Activated gamma-delta T cell (primary cell): ENCODE measurements around the gene RERE.

ENCODE experiments used
- DNase-seq: peaks from one replicate; lab custom pipeline; 2025; lab: John Stamatoyannopoulos, UW

Gene RERE

DNA sequence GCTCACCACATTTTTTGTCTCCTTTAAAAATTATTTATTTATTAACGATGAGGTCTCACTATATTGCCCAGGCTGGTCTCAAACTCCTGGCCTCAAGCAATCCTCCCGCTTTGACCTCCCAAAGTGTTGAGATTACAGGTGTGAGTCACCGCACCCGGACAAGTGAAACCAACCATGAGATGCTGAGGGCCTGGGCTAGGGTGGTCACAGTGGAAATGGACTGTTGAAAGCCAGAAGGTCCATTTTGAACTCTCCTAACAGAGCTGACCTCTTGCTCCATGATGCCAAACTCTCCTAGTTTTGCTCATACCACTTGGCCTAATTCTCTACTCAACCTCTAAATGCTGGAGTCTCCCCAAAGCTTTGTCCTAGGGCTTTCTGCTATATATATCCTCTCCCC is 390.4 kb downstream of the RERE start:
- no peak for DNase-seq

DNA sequence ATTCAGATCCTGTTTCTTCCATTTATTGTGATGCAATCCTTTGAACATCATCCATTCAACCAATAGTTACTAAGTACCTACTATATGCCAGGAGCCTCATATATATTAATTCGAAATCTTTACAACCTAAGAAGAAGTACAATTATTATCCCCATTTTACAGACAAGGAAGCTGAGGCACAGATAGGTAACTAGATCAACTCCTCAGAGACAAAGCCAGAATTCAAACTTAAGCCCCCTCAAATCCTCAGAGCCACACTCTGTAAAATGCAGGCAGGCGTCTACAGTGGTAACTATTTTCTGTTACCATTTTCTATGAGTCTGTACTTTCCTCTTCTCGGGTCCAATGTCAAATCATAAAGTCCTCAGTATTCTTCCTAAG is 391.7 kb downstream of the RERE start:
- no peak for DNase-seq

DNA sequence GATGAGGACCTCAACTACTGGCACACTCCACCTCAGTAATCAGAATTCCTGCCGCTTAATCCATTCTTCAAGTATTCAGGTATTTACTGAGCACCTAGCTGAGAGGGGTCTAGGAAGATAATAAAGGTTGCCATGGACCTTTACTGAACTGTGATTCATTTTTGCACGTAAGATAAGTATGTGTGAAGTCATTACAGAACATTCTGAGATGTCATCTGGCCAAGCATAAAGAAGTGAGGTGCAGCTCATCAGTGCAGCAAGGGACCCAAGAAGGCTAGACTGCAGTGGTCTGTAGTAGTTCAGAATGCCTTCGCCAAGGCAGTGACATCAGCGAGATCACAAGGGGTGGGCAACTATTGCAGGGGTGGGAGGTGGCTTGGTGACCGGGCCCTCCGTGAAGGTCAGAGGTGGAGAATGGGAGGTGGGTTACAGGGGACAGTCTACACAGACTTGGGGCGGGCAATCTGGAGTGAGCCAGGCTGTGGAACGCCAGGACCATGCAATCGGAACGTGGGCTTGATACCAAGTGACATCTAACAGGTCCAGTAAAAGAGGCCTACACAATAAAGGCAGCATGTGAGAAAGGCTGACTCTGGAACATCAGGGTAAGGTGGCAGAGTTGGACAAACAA is 392.2 kb downstream of the RERE start:
- no peak for DNase-seq

DNA sequence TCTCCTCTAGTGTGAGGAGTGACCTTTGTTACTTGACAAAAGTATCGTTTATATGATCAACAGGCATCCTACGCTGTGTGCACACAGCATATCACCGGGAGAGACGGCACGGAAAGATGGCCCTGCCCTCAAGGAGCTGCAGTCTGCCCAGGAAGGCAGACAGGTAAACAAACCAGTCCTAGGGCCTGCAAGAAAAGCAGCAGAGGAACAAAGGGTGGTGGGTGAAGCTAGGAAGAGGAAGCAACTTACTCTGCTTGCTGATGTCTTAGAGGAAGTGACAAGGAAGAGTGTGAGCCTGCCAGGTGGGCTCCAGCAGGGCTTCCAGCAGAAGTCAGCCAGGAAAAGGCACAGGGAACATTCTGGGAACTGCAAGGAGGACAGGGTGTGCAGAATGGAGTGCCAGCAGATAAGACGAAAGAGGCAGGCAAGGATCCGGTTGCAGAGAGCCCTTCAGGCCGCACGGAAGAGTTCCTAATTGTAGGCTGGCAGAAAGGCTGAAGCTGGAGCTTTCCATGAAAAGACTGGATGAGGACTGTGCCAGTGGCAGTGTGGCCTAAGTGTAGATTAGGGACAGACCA is 392.8 kb downstream of the RERE start:
- no peak for DNase-seq

DNA sequence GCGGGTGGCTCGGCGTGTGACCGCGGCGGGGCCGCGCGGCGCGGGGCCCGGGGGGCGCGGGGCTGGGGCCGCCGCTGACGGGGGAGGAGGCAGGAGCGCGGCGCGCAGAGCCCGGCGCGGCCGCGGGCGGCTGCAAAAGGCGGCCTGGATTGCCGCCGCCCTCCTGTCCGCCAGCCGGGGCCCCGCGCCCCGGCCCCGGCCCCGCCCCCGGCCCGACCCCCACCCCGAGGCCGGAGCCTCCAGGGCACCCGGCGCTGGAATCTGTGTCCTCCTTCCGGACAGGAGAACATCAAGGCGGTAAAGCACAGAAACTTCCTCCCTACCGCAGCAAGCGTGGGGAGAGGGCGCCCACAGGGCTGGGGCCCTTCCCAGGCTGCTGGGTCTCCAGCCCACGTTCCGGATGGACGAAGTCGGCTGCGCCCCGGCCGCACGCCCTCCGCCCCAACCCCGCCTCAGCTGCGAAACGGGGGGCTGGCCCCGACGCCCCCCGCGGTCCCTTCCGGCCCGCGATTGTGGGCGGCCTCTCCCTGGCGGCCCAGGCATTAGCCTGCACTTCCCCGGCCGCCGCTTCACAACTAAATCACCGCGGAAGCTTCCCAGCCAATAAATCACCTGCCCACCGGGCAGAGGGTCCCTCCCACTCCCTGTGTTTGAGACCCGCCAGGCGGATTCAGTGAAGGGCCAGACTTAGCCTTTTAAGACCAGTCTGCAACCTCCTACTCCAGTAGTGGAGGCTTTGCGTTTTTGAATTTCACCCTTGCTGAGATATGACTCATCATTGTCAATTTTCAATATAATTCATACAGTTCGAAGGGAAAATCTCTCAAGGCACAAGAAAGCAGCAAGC is 393.5 kb downstream of the RERE start:
- DNase-seq, result peak; percentile 39

DNA sequence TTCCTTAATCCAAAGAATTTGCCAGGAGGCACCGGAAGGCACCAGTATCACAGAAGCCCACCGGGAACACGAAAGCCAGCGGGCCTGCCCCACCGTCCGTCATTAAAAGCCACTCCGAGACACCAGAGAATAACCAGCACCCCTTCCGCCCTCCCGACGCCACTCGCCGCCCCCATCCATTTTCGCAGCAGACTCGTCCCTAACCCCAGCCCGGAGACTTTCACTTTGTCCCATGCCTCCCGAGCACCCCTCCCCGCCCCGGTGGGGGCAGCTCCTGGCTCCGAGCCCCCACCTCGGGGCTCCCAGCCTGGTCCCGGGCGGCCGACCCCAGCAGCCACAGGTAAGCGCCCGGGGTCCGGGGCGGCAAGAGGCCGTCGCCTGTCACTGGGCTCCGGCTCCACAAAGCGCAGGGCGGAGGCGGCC is 394.2 kb downstream of the RERE start:
- DNase-seq, result peak; percentile 39

DNA sequence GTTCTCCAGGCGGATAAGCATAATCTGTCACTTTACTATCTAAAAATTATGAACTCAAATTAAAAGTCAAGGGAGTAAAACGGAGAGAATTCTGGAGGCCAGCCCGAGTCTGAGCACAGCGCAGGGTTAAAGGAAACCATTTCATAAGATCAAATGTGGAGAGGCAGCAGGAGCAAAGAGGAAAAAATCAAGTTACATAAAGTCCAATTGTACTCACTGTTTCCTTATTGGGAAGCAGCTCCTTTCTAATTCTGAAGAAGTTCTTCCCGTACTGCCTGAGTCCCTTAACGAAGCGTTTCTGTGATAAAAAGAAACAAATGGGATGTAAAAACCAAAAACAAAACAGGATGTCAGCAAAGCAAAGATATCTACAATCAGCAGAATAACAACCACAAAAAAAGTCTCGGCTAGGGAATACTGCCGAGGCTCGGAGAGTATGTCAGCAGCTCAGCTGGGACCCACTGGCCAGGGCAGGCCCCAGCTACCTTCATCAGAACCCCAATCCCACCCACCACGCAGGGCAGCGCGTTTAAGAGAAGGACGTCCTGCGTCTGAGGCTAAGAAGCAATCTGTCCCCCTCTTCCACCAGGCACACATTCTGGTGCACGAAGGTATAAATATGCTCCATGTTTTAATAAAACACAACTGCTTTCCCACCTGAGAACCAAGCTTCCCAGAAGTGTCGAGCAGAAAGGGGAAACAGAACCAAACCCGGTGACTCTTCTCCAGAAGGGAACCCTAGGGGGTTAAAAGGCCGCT is 394.8 kb downstream of the RERE start:
- DNase-seq, result no peak

DNA sequence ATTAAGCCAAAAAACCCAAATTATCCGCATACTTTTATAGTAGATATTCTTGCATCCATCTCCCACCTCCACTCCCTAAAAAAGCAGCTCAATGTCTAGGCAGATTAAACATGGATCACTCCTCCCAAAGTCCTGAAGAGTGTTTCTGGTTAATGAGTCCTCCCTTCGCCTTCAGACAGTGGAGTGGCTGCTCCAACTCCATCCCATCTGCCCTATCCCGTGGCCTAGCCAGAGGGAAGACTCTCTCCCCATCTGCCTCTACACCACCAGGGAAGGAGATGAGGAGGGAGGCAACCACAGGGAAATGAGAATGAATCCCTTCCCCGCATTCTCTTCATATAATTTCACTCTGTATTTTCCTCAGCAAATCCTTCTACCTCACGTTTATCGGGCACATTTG is 395.7 kb downstream of the RERE start:
- no peak for DNase-seq

DNA sequence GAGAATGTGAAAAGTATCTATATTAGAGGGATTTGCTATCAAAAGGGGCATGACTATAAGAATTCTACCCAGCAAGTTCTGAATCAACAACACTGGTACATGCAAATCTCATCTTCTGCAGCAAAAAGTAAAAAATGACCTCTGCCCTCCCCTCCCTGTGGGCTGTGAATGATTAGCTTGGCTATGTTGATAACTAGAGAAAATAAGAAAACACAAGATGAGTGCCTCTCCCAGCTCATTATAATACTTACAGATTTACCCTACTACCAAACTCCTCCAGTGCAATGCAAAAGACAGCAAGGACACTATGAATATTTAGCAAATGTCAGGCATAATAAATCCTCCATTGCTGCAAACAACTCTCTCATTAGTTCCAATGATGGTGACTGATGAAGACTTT is 397.1 kb downstream of the RERE start:
- DNase-seq, result no peak

DNA sequence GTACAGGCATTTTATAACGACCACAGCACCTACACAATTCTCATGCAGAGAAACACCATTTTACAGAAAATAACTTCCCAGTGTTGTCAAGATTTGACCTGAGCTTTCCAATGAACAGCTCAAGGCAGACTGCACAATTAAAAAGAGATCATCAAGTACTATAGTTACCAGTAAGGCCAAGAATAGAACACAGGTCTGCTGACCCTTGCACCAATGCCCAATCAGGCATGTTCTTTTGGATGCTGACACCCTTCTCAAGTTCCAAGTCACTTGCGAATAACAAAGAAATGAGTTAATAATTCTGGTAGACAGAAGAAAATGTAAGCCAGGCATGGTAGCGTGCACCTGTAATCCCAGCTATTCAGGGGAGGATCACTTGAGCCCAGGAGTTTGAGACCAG is 397.6 kb downstream of the RERE start:
- no peak for DNase-seq

DNA sequence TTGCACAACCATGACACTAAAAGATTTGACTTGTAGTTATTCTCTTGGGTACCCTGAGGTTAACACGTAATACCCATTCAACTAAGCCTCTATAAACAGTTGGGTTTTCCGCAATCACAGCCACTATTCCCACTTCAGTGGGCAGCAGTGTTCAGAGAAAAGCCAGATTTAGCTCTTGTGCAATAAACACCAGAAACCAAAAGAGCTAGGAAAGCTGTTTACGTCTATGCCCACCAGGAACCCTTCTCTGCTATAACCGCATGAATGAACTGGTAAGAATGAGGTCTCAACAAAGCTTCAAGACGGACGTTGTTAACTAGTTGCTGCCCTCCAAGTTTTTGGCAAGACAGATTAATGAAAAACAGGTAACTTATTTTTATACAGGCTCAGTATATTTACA is 398.3 kb downstream of the RERE start:
- DNase-seq, result no peak

DNA sequence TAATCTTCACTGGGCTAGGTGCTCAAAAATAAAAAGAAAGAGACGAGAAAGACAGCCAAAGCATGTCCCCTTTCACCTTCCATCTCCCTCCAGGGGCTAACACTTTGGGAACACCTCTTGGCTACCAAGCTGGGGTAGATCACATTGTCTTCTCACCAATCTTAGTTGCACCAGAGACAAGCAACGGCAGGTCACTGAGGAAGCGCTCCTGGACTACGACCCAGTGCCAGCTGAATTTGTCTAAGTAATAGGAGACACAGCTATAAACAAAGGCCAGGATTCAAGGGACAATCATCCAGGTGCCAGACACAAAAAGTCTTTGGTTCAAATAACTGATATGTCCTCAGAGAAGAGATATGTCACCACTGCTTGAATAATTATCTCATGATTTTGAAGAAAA is 399.1 kb downstream of the RERE start:
- DNase-seq, result no peak

DNA sequence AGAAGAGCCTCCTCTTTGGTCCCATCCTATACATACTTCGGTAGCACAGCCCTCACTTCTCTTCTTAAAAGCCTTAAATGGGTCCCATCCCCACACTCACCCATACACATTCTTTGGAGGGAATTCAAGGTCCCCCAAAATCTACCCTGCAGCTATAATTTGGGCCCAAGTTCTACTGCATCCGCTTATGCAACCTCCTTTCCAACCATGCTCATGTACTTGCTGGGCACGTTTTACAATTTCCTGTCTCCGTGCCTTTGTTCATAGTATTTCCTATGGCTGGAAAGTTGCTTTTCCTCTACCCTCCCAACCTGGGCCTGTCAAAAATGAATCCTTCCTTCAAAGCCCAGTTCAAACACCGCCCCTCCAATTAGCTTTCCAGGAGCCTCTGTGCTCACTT is 399.8 kb downstream of the RERE start:
- no peak for DNase-seq

DNA sequence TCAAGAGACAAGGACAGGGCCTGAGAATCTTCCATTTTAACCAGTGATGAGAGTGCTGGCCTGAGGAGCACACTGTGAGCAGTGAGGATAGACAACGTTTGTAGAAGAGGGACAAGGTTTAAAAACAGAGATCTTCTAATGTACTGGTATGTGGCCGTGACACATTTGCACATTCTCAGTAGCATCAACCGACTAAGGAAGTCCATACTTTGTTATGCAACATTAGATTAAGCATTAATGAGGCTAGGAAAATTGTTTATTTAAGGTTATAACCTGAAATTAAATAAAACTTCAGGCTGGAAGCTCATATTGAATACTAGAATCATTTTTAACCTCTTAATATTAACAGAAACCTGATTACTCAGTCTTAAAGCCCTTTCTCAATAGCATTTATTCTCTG is 400.6 kb downstream of the RERE start:
- no peak for DNase-seq

DNA sequence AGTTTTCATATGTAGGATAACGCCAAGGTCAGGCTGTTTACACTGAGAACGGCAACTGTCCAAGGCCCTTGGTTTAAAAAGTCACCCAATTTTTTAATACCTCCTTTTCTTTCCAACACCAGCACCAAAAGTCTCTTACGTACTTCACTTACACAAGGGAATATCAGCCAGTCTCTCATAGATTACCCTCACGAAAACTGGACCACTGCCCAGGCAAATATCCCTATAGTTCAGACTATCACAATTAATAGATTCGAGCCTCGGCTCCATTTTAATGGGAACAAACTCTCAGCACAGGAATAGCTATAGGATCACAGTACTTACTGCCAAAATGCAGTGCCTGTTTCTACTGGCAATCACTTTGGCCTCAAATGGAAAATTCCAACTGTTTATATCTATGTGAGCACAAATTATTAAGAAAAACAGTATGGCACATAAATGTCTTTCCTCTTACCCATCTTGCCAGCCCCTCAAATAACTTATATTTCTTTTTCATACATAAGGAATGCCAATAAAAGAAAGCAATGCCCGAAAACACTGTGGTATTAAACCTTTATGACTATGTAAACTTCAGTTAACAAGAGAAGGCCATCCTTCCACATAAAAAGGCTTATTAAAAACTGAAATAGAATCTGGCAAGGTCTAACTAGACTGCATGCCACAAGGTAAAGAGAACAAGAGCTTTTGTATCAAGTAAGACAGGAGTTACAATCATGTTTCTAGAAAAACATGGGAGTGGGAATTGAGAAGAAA is 401.7 kb downstream of the RERE start:
- DNase-seq, result no peak

DNA sequence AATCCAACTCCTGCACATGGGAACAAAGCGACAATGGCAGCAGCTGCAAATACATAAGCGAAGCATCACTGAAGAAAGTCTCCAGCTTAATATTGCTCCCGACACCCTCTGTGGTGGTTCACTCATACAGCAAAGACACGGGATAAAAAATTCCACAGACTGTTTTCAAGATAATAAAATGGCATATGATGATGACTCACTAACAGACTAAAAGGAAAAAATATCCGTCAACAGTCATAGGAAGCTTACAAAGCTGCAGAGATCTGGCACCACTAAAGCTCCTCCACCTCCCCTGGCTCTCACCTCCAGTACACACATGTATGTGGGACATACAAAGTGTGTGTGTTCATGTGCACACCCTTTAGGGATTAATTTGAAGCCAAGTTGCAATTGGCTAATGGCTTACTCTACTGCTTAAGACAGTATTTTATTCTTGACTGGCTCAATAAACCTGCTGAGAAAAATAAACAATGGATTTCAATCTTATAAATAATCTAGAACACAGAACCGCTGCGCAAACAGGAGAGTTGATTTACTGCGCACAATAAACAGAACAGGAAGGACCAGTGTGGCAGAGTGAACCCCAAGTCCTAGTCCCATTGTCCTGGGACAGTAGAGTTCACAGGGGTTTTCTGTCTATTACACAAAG is 405.1 kb downstream of the RERE start:
- DNase-seq, result no peak

DNA sequence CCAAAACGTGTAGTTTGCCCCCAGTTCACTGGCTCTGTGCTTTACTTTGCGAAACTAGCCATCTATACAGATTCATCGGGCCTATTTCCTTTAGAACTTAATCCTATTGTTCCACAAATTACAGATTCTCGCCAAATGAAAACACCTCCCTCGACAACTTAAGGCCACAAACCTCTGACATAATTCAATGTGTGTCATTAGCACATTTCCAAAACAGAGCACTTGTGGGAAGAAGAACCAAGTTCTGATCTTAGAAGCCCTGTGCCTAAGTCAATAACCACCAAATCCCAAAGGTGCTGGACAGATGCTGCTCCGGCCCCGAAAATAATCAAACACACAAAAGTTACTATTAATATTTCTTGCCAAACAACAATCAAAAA is 405.6 kb downstream of the RERE start:
- DNase-seq, result no peak

DNA sequence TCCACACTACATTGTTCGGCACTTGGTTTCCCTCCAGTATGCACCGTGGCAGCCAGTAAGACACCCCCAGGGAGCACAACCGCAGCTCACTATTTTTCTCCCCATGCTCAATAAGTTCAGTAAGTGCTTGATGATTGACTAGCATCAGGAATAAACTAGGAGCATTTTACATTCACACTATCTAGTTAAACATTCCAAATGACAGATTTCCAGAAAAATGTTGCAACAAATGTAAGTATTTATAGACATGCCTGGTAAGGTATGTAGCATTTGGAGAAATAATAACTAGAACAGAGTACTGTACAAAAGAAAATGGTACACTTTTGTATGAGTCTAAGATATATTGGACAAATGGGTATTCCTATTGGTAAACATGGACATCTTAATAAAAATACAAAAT is 406.6 kb downstream of the RERE start:
- DNase-seq, result no peak

DNA sequence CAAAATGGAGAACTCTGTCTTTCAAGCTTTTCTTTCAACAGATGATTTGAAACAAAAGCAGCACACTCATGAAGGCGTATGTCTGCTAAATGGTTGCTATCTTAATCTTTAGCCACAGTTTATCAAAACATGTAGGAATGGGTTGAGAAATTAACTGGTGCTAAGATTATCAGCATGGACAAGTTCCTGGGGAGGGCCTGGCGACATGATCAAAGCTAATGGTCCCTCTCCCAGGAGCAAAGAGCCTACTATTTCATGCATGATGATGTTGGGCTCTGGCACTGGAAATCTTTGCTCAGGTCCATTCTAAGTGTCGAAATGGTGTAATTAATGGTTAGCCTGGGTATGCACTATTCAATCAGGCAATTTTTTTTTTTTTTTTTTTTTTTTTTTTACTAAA is 407.8 kb downstream of the RERE start:
- DNase-seq, result no peak

DNA sequence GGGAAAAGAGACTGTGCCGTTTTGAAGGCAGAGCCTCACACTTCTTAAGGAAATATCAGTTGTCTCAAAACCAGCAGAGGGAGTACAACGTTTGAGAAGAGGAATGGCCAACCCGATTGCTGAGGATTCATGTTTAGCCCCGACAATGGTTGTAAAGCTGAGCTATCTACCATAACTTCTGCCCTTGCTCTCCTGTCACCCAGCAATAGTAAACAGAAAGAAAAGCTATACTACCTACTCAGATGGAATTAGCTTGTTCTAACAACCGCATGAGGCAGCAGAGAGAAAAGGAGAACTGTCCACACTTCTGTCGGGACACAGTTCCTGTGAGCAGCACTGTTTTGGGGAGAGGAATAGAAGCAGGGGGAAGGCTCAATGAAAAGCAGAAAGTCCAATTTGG is 408.3 kb downstream of the RERE start:
- no peak for DNase-seq

DNA sequence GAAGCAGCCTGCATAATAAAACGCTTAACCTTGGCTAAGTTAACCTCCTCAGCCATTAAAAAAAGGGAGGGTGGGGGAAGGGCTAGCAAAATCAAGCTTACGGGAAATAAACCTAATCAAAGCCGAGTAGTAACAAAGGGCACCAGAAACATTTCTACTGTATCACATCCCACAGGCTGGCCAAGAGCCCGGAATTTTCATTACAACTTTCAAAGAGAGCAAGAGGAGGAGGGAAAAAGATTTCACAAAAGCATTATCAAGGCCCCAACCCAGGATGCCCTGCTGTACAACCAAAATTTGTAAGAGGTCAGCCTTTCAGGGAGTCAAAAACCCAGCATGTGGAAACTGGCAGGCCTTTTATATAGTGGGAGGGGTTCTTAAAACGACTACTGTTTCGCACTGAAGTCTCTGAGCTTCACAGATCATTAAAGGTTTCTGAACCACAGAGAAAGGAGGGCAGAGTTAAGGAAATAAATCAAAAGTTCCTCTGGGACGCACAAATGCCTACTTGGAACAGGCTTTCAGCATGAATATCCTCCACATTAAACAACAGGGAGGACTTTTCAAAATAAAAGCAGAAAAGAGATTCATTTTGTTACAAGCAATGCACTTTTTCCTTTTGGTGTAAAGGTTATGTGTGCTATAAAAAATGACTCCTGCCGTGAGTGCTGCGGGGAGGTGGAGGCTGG is 409.1 kb downstream of the RERE start:
- no peak for DNase-seq
